ENCODE data around the gene FDXR. TPM values are rescaled to one million over a fixed set of nuclear protein-coding genes. Genes with fewer than 3 reads are reported as not detected.
A peak's percentile ranks its signal among the peaks of the same experiment; 100 is the strongest.

Gene FDXR
- polyA plus RNA-seq, 2 of the 4 experiments (the other 2 are of a cell fraction), result 32.5 to 43.3 TPM

- no peak overlapping the region for H3K4me3 ChIP-seq
- H3K27ac ChIP-seq, result no peak overlapping the region
- TF ChIP-seq NR3C1 (IDR thresholded peaks at IDR 0.05) (no peak), RARB (CRISPR knock-in tag; IDR thresholded peaks at IDR 0.05) (no peak), CBX8 (IDR thresholded peaks at IDR 0.05) (no peak), CHD2 (IDR thresholded peaks at IDR 0.05; ENCODE audit: low read length, partially characterized antibody) (no peak), JUN (IDR thresholded peaks at IDR 0.05) (no peak), RFX5 (IDR thresholded peaks at IDR 0.05) (no peak), REST (IDR thresholded peaks at IDR 0.05) (no peak), MAFK (IDR thresholded peaks at IDR 0.05; ENCODE audit: partially characterized antibody) (no peak), JUNB (IDR thresholded peaks at IDR 0.05) (no peak), POLR2A (IDR thresholded peaks at IDR 0.05; ENCODE audit: low read length) (no peak), BCL3 (IDR thresholded peaks at IDR 0.05) (no peak), HOXB5 (CRISPR knock-in tag; IDR thresholded peaks at IDR 0.05) (no peak), CBX2 (IDR thresholded peaks at IDR 0.05; ENCODE audit: borderline replicate concordance, low read depth) (no peak), FOSB (CRISPR knock-in tag; IDR thresholded peaks at IDR 0.05) (no peak), TFCP2L1 (CRISPR knock-in tag; IDR thresholded peaks at IDR 0.05) (no peak)
- no peaks in the 10 kb centered on the region for H3K4me1 ChIP-seq
- FAIRE-seq (peak; percentile 78), ATAC-seq (0 out of 6 replicates have a peak, but pooled peaks of 1 of the 2 experiments have one; percentile 16), DNase-seq (ENCODE audit: low read depth in 1 of 2, low spot score in 1 of 2) (no peak)
- H3K4me2 ChIP-seq, result no peak overlapping the region
- 69% methylated on average over 14 of the region's 14 CpGs for WGBS (ENCODE audit: missing lambda C conversion rate)
- CTCF ChIA-PET, result interaction anchor here (0.9 to 3.4 kb wide), 6 partner anchors 18 to 61 kb away, joined by 3 to 18 read pairs (median 4); partner anchors contain the start of genes OTOP2 and USH1G
- H3K9me3 ChIP-seq, result no peaks in the 10 kb centered on the region
- POLR2A ChIA-PET, result no interaction called here
These were observed 28.8 kb upstream of the FDXR start for GRCh38 chr17:74901353-74902135.

- no peak overlapping the region for H3K27ac ChIP-seq
- no peak for TF ChIP-seq HEYL (CRISPR knock-in tag; IDR thresholded peaks at IDR 0.05)
- no peak for TF ChIP-seq PHF8 (IDR thresholded peaks at IDR 0.05; ENCODE audit: borderline replicate concordance, low read depth)
- no peak for TF ChIP-seq KDM5A (IDR thresholded peaks at IDR 0.05)
- no peak for TF ChIP-seq NFE2L2 (conservative IDR thresholded peaks at IDR 0.05; ENCODE audit: low read length)
- no peak for TF ChIP-seq ZNF302 (CRISPR knock-in tag; IDR thresholded peaks at IDR 0.05)
- TF ChIP-seq FOXS1 (CRISPR knock-in tag; IDR thresholded peaks at IDR 0.05), result no peak
- TF ChIP-seq MAX (IDR thresholded peaks at IDR 0.05), result no peak
- no peak for TF ChIP-seq MYC (IDR thresholded peaks at IDR 0.05; ENCODE audit: borderline replicate concordance, low read length)
- TF ChIP-seq CHD2 (IDR thresholded peaks at IDR 0.05; ENCODE audit: low read length, partially characterized antibody), result no peak
- TF ChIP-seq RCOR1 (IDR thresholded peaks at IDR 0.05; ENCODE audit: low read depth, low read length), result no peak
- no peak for TF ChIP-seq NPAS2 (CRISPR knock-in tag; IDR thresholded peaks at IDR 0.05; ENCODE audit: borderline replicate concordance)
- TF ChIP-seq USF2 (IDR thresholded peaks at IDR 0.05), result no peak
- no peak for TF ChIP-seq ESRRA (IDR thresholded peaks at IDR 0.05; ENCODE audit: borderline replicate concordance, low read length)
- no peak for TF ChIP-seq BHLHE40 (IDR thresholded peaks at IDR 0.05; ENCODE audit: low read depth, low read length)
- ATAC-seq (no peak), FAIRE-seq (no peak), DNase-seq (ENCODE audit: low read depth in 1 of 2, low spot score in 1 of 2) (no peak)
- 64% methylated on average over 8 of the region's 8 CpGs for whole genome bisulfite sequencing (ENCODE audit: missing lambda C conversion rate)
- H3K4me3 ChIP-seq, result no peak overlapping the region
- H3K9me3 ChIP-seq, result no peaks in the 10 kb centered on the region
- no peaks in the 10 kb centered on the region for H3K4me1 ChIP-seq
- H3K4me2 ChIP-seq, result no peak overlapping the region
- CTCF ChIA-PET, result interaction anchor here (1.2 to 3.4 kb wide), 5 partner anchors 10 to 62 kb away, joined by 3 to 18 read pairs (median 3); no protein-coding TSS in a partner anchor
- POLR2A ChIA-PET, result interaction anchor here (2.3 kb wide), 1 partner anchor 28 kb away, joined by 10 read pairs; the partner anchor contains the start of gene FDXR
These were observed 27.4 kb upstream of the FDXR start for GRCh38 chr17:74900208-74900607.
